NCI-H1694 (cell line): ENCODE data around the gene ZAP70.
"Not testable (repeated sequence)": the region's sequence is repeated elsewhere in the genome, so short reads cannot be mapped to it uniquely, and the experiment has no call there.

Source experiments
- DNase-seq: peaks from one replicate; lab custom pipeline; 2025; lab: John Stamatoyannopoulos, UW

The ZAP70 gene

GRCh38 chr2:97698530-97698929, 14.8 kb upstream of the ZAP70 start:
- DNase-seq: no peak

- peak; percentile 81 for DNase-seq
These were observed 13.5 kb upstream of the ZAP70 start for GRCh38 chr2:97699765-97700444.

- no peak for DNase-seq
These were observed 12.2 kb upstream of the ZAP70 start for GRCh38 chr2:97701186-97701585.

- DNase-seq: no peak
These were observed 11.4 kb upstream of the ZAP70 start for GRCh38 chr2:97701851-97702465.

- DNase-seq: no peak
These were observed 10.5 kb upstream of the ZAP70 start for GRCh38 chr2:97702731-97703470.

- DNase-seq: no peak
These were observed 9.6 kb upstream of the ZAP70 start for GRCh38 chr2:97703741-97704140.

GRCh38 chr2:97704989-97705388, 8.4 kb upstream of the ZAP70 start:
- DNase-seq: no peak

DNA sequence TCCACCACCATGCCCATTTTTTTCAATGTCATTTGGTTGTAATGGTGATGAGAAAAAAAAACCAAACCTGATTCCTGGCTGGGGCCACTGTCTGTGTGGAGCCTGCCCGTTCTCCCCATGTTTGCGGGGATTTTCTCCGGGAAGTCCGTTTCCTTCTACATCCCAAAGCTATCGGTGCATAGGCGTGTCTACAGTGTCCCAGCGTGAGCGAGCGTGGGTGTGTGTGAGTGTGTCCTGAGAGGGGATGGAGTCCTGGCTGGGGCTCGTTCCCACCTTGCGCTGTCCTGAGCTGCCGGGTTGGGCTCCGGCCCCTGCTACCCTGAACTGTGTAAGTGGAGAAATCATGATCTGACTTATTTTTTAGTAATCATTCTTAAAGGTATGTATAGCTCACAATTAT, 7.3 kb upstream of the ZAP70 start:
- DNase-seq: no peak

- no peak for DNase-seq
These were observed 6.5 kb upstream of the ZAP70 start for GRCh38 chr2:97706708-97707345.

- DNase-seq: no peak
These were observed 5.9 kb upstream of the ZAP70 start for GRCh38 chr2:97707362-97708047.

DNA sequence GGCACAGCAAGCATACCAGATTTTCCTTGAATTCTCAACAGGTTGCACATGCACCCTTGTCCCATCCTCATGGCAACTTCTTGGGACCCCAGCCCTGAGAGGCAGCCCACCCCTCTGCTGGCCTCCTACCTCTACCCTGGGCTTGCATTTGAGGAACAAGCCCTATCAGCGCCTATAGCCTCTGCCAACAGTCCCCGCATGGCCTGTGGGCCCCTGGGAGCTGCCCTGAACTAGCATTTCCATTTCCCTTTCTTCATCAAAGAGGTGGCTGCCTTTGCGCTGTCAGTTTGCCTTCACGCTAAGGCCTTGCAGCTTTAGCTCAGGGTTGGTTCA, 5.4 kb upstream of the ZAP70 start:
- DNase-seq: no peak

DNA sequence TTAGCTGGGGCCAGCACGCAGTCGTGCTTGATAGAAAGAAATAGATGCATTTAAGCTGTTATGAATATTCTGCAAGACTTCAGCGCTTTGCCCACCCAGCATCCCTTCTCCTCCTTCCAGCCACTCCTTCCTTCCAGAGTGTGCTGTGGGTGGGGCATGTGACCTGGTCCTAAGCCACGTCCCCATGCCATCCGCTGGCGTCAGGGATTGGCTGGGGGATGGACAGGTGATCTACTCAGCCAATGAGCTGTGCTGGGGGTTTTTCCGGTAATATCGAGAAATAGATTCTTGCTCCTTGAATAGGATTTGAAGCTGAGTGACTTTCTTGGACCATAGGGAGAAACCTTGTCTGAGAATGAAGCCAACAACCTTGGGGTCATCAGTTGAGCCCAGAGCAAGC, 4.8 kb upstream of the ZAP70 start:
- no peak for DNase-seq

GRCh38 chr2:97711394-97711711, 2.0 kb upstream of the ZAP70 start:
- no peak for DNase-seq

GRCh38 chr2:97712175-97712574, 1.2 kb upstream of the ZAP70 start:
- not testable (repeated sequence) for DNase-seq

DNA sequence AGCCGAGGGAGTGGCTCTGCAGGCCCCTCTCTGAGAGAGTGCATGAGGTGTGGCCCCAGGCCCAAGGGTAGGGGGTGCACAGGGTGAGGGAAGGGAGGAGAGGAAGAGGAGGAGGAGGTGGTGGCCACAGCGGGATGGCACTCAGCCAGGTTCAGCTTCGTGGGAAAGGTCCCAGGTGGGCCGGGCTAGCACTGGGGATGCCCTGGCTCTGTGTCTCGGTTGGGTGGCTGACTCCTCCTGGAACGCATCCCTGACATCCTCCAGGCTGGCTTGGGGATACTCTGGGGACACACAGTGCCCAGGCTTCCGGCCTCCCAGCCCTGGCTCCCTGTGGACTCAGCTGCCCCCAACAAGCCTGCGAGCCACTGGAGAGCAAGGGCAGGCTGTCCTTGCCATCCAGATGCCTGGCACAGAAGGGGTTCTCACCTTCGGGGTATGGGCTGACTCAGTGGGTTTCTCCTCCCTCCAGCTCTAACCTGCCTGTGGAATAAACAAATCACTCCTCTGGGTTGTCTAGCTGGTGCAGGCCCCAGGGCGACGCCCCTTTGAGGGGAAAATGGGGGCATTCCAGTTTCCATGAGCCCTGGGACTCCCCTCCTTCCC, 582 bp upstream of the ZAP70 start:
- DNase-seq: no peak

DNA sequence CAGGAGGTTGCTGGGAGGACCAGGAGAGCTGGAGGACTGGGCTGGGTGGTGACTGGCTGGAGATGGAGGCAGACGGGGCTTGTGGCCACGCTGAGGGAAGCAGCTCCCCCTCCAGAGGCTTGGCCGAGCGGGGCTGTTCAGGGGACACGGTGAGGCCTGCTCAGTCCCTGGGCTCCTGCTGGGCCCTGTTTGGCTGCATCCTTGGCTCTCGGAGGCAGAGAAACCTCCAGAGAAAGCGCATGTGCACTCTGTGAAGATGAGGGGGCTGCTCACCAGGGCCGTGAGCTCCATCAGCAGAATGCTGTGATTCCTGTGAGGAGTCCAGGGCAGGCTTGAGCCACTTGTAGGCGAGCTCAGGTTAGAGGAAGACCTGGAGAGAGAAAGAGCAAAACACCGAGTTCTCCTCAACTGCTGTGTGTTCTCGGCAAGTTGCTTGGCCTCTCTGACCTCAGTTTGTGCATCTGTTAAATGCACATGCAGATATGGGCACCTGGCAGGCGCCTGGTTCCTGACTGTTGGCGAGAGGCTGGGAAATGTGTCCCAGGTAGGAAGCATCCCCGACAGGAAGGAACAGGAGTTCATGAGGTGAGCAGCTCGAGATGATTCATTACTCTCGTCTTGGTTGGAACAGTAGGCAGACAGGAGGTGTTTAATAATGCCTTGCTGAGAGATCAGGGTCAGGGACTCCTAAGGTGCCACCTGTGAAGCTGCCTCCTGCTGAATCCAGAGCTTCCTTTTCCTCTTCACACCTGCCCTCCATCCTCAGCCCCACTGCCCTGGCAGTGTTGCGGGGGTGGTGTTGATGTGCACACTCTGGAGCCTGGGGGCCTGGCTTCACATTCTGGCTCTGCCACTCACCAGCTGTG, 941 bp downstream of the ZAP70 start:
- DNase-seq: no peak

- DNase-seq: no peak
These were observed 1.7 kb downstream of the ZAP70 start for GRCh38 chr2:97714950-97715652.

DNA sequence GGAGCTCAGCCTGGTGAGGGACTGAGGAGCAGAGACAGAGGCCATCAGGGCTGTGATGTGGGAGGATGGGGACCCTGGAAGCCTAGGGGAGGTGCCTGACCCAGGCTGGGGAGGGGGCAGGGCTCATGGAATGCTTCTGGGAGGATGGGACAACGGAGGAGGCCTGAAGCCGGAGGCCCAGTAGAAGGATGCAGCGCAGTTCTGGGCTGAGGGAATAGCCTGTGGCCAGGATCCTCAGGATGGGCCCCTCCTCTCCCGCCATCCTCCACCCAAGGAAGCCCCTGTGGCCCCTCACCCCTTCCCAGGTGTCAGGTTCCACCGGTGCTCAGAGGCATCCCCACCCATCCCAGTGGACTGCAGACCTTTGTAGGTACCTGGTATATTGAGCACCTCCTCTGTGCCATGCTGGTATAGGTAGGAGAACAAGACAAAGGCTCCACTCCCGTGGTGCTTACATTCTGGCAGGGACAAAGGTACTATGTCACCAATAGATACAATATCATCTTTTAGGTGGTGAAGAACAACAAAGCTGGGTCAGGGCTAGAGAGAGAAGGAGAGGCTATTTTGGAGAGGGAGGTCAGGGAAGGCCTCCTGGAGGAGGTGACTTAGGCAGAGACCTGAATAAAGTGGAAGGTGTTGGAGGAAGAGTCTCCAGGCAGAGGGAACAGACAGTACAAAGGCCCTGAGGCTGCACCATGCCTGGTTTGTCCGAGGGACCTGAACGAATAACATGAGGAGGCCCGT, 2.7 kb downstream of the ZAP70 start:
- DNase-seq: no peak

DNA sequence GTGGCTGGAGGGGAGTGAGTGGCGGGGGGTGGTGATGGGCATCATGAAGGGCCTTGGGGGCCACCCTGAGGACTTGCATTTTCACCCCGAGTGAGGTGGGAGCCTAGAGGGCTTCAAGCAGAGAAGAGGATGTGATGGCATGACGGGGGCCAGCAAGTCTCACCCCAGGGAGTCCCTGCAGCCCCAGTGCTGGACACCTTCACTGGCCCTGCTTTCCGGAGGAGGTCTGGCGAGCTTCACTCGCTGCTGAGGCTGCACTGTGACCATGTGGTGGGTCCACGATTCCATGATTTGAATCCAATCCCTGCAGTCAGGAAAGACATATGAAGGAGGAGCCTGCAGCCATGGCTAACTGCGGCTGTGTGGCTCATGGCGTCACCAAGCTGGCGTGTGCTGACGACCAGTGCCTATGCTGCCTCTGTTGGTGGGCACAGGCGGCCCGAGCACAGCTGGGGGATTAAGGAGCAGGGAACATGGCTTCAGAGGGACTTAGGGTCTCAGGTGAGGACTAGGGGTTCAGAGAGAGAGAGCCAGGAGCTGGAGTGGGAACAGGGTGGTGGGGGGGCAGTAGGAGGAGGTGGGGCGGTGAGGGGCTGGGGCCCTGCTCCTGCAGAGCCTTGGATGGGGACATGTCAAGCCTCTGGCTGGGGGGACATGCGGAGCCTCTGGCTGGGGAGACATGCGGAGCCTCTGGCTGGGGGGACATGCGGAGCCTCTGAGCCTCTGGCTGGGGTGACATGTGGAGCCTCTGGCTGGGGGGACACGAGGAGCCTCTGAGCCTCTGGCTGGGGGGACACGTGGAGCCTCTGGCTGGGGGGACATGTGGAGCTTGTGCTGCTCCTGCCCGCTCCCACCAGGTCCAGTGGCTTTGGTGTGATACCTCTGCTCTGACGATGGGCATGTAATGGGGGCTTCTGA, 3.6 kb downstream of the ZAP70 start:
- DNase-seq: no peak
